ENCODE measurements around the gene ZRANB3. TPM values are rescaled to one million over a fixed set of nuclear protein-coding genes. Genes with fewer than 3 reads are reported as not detected.
"Not testable (repeated sequence)": the region's sequence is repeated elsewhere in the genome, so short reads cannot be mapped to it uniquely, and the experiment has no call there.

The ZRANB3 gene
- polyA plus RNA-seq, 5 donors, result 6.4 to 14.0 (median 10.3) TPM

DNA sequence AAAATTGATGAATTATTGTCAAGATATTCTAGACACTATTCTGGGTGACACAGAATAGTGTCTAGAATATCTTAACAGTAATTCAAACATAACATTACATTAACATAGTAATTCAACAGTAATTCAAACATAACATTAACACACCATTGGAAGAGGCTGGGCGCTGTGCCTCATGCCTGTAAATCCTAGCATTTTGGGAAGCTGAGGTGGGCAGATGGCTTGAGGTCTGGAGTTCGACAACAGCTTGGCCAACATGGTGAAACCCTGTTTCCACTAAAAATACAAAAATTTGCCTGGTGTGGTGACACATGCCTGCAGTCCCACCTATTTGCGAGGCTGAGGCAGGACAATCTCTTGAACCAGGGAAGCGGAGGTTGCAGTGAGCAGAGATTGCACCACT, 195.8 kb downstream of the ZRANB3 start:
- DNase-seq, result no peak

DNA sequence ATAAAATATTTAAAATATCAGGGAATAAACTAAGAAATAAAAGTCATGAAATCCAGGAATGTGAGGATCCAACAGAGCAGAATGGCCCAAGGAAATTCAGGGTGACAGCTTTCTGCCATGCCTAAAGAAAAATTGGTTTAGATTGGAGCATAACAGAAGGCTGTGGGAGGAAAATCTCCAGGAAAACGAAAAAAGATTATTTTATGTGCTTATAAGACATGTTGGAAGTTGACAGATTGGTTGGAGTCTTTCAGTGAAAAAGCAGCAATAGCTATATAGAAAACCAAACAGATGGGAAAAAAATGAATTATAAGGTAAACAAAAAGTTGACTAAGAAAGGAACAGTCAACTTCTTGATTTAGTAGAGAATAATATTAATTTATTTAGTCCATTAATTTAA, 203.9 kb downstream of the ZRANB3 start:
- no peak for DNase-seq

DNA sequence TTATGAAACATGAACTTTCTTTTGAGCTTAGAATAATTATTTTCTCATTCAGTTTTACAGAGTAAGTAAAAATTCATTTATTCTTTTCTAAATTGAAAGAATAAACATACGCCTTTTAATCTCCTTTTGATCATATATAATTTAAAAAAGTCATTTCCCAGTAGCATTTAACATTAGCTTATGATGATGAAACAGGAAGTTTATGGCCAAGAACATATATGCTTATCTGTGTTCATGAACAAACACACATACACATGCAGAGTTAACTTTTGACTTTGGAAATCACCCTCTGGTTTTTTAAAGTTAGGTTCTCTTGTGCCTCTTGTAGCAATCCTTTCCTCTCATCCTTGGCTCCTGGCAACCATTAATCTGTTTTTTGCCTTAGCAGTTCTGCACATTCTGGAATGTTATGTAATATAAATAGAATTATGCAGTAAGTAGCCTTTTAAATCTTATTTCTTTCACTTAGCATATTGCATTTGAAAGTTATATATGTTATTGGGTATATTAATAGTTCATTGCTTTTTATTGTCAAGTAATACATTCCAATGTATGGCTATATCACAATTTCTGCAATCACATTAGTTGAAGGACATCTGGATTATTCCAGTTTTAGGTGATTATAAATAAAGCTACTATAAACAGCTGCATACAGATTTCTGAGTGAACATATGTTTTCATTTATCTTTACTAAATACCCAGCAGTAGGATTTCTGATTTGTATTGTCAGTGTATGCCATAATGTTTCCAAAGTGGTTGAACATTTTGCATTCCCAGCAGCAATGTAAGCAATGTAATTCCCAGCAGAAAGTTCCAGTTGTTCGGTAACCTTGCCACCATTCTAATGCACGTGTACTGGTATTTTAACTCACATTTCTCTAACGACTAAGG, 210.3 kb downstream of the ZRANB3 start:
- peak; percentile 15 to 17 for DNase-seq

DNA sequence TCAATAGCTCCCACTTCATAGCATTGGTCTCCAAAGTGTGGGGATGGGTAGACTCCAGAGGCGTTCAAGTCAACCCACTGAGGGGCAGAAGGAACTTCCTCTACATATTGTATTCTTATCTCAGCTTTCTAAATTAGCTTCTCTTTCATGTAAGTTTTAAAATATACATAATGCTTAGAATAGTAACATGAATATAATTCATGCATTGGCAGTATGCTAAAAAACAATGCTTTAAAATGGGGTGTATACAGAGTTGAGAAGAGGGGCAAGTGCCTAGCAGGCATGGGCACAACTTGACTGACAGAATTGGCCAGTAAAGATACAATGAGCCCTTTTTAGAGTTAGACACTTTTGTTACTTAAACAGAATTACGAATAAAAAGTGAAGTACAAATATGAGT, 212.2 kb downstream of the ZRANB3 start:
- DNase-seq, result no peak

DNA sequence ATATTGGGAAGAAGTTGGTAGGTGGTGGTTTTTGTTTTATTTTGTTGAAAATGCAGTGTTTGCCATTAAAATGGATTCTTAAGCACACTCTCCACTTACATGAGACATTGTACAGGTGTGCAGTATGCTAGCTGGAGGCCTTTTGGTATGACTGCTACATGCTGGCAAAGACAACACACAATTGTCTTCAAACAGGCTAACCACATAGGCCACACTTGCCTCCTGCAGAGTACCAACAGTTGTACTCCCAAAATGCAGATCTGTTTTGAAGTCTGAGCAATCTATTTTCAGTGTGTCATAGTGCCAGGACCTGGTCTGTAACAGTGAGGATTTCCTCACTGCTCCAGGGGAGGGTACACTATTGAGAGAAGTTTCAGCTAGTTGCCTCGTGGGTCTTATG, 213.6 kb downstream of the ZRANB3 start:
- DNase-seq, result no peak

DNA sequence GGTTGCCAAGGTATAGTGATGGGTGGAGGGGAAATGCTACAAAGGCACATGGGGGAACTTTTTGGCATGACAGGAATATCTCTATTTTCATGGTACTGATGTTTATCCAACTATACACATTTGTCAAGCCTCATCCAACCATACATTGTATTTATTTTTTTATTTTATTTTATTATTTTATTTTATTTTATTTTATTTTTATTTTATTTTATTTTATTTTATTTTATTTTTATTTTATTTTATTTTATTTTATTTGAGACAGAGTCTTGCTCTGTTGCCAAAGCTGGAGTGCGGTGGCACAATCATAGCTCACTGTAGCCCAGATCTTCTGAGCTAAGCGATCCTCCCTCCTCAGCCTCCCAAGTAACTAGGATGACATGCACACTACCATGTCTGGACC, 219.1 kb downstream of the ZRANB3 start:
- DNase-seq, result no peak

DNA sequence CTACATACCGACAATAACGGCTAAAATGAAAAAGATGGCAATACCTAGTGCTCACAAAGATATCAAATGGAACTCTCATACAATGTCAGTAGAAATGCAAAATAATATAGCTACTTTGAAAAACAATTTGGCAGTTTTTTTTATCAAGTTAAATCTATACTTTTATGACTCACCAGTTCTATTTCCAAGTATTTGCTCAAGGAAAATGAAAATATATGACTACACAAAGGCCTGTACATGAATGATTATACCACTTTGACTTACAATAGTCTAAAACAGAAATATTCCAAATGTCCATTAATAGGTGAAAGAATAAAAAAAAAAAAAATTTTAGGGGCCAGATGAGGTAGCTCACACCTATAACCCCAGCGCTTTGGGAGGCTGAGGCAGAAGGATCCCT, 219.8 kb downstream of the ZRANB3 start:
- no peak for DNase-seq

DNA sequence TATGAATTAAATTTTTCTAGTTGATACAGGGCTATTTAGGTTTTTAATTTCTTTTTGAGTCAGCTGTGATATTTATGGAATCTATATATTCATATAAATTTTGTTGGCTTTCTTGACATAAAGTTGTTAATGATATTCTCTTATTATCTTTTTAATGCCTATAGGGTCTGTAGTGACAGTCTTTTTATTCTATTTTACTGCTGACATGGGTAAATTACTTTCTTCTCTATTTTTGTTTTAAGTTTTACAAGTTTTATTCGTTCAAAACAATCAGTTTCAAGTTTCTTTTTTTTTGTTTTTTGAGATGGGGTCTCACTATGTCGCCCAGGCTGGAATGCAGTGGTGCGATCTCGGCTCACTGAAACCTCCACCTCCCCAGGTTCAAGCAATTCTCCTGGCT, 226.3 kb downstream of the ZRANB3 start:
- DNase-seq, result no peak

DNA sequence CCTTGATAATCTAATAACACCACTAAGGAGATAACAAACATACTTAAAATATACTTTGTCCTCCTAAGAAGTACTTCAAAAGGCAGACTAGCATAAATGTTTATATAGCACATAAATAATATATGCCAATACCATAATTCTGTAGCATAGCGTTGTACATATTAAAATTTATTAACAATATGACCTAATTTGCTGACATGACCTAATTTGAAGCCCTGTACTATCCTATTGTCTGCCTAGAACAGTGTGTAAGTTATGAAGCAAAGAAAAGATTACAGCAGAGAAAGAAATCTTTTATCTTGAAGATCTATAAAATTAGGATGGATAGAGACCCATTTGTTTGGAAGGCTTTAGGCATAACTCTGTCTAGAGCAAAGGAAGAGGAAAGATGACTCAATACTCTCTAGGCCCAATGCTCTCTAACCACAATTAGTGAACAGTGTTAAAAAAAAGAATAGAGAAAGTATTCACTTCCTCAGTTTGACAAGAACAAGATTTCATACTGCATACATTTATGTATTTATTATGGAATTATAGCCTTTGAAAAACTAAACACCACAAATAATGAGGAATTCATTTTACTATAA, 231.3 kb downstream of the ZRANB3 start:
- DNase-seq, result no peak

DNA sequence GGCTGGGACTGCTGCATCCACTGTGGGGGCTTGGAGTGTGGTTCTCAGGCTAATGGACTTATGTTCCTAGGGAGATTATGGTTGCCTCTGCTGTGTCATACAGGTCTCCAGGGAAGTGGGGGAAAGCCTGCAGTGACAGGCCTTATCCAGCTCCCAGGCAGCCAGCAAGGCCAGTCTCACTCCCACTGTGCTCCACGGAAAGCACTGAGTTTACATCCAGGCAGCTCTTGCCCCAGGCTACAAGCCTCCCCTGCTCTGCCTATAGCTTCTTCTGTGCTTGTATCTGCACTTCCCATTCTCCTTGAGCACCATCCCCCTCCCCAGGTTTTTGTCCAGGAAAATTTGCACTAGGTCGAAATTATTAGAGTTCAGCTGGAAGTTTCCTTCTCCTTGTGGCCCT, 231.9 kb downstream of the ZRANB3 start:
- DNase-seq, result no peak

DNA sequence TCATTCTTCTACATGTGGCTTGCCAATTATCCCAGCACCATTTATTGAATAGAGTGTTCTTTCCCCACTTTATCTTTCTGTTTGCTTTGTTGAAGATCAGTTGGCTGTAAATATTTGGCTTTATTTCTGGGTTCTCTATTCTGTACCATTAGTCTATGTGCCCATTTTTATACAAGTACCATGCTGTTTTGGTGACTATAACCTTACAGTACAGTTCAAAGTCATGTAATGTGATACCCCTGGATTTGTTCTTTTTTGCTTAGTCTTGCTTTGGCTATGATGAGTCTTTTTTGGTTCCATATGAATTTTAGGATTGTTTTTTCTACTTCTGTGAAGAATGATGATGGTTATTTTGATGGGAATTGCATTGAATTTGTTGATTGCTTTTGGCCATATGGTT, 243.9 kb downstream of the ZRANB3 start:
- DNase-seq, result not testable (repeated sequence)

DNA sequence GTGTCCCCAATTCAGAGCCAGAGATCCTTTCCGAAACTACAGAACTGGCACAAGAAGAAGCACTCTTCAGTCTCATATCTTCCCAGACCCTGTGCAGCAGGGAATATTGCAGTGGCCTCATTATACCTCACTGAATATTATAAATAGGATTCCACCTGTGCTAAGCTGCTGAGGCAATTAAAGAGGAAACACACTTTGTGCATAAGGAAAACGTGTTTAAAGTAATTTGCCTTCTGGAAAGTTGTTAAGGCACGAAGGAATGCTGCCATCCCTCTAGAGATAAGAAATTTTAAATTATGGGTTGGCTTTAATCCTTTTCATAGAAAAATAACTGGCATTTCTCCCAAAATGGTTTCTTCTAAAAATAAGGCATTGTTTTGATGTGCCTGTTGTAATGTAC, 245.6 kb downstream of the ZRANB3 start:
- no peak for DNase-seq

DNA sequence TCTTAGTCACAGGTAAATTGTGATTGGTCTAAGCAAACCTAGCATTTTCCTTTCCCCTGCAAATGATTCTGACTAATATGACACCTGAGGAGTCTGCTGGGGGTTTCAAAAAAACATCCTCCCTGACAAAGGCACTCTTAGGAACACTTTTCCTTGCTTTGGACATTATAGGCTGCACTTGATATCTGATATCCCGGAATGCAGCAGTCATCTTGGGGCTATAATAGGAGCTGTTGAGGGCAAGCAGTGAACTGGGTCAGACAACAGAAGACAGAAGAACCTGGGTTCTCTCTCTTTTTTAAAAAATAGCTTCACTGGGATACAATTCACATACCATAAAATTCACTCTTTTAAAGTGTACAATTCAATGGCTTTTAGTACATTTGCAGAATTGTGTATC, 249.6 kb downstream of the ZRANB3 start:
- no peak for DNase-seq

DNA sequence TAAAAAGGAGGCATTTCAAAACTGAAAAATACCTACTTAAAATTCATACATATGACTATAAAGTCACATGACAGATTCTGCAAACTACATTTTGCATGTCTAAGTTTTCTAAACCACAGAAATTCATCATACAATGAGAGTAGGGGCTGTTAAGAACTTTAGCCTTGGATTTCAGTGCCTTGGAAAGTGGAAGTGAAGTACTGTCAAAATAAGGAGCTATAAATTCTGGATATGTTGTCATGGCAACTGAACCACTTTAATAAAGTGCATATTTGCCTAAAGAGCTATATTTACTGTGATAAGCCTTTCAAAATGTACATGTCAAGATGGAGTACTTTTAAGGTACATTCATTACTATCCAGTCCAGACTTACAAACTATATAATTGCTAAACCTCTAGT, 251.8 kb downstream of the ZRANB3 start:
- no peak for DNase-seq

DNA sequence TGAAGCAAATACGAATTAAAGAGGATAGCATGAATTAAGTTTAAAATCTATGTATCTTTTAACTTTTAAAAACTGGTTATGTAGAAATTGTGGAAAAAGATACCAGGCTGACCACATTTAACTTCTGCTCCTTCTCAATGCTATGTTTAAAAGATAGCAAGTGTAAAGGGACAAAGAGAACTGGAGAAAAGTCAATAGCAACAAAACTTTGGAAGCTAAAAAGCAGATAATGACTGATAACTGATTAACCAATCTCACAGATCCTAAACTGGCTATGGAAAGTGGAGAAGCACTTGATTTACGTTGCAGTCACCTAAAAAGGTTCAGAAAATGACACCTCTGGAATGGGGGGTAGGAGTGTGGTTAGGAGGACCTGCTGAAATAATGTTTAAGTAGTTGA, 254.5 kb downstream of the ZRANB3 start:
- DNase-seq, result no peak

DNA sequence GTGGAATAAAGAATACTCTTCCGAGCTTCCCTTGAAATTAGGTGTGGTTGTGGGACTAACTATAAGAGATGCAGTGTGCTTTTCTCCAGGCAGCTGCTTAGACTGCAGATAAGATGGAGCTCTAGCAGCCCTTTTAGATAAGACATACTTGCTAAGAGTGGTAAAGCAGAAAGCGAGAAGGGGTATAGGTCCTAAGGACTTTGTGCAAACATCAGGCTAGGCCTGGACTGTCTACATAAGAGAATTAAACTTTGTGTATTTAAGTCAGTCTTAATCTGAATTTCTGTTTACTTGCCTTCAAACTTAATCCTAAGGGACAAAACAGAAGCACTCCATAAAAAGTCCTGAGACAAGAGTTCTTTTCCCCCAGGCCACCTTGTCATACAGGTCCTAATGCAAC, 260.0 kb downstream of the ZRANB3 start:
- no peak for DNase-seq

DNA sequence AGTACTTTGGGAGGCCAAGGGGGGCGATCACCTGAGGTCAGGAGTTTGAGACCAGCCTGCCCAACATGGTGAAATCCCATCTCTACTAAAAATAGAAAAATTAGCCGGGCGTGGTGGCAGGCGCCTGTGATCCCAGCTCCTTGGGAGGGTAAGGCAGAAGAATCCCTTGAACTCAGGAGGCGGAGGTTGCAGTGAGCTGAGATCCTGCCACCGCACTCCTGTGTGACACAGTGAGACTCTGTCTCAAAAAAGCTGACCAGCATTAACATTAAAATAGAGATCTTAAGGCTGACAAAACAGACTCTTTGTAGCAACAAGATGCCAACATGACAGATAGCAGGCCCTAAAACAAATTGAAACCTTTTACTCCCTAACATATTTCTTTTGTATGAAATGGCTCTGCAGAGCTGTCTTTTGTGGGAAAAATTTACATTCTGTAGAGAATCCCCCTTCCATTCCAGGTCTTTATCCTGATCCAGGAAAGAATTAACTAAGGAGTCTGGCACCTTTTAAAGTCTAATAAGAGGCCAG, 265.0 kb downstream of the ZRANB3 start:
- no peak for DNase-seq

DNA sequence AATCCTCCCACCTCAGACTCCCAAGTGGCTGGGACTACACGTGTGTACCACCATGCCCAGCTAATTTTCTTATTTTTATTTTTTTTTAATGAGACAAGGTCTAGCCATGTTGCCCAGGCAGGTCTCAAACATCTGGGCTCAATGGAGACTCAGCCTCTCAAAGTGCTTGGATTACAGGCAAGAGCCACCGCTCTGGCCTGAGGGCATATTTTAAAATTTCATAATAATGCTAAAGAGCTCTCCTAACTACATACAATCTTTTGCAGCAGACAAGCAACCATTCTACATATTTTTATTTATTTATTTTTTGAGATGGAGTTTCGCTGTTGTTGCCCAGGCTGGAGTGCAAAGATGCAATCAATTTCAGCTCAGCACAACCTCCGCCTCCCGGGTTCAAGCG, 271.9 kb downstream of the ZRANB3 start:
- DNase-seq, result no peak

DNA sequence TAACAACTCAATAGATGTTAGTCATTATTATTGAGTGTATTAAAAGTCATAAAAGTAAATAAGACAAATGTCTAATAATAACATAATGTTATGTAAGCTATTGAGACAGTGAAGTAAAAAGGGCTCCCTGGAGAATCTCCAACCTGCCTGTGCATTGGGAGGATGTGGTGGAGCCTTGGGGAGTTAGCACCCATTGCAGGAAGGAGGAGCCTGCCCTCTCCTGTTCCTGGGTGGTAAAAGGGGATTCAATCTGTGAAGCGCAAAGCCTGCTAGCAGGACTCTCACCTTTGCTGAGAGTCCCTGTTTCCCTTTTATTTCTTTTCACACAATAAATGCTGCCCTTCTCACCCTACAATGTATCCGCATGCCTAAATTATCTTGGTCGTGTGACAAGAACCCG, 272.8 kb downstream of the ZRANB3 start:
- DNase-seq, result no peak

DNA sequence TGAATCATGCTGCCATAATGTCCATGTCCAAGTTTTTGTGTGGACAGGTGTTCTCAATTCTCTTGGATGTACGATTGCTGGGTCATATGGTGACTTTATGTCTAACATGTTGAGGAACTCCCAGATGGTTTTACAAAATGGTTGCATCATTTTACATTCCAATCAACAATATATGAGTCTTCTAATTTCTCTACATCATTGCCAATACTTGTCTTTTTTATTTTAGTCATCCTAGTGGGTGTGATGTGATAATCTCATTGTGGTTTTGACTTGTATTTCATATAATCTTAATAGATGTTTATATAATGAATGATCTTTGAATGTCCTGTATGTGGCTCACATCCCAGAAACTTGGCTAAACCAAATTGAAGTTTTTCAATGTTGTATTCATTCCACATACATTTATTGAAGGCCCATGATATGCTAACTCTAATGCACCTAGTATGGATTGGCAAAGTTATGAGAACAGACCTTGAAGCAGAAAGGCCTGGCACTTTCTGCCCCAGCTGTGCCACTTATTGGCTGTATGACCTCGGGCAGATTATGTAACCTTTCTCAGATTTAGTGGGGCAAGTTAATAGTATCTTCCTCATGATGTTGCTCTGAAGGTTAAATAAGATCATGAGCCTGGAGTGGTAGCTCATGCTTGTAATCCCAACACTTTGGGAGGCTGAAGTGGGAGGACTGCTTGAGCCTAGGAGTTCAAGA, 273.5 kb downstream of the ZRANB3 start:
- DNase-seq, result peak in 1 of 2 donors; percentile 34

DNA sequence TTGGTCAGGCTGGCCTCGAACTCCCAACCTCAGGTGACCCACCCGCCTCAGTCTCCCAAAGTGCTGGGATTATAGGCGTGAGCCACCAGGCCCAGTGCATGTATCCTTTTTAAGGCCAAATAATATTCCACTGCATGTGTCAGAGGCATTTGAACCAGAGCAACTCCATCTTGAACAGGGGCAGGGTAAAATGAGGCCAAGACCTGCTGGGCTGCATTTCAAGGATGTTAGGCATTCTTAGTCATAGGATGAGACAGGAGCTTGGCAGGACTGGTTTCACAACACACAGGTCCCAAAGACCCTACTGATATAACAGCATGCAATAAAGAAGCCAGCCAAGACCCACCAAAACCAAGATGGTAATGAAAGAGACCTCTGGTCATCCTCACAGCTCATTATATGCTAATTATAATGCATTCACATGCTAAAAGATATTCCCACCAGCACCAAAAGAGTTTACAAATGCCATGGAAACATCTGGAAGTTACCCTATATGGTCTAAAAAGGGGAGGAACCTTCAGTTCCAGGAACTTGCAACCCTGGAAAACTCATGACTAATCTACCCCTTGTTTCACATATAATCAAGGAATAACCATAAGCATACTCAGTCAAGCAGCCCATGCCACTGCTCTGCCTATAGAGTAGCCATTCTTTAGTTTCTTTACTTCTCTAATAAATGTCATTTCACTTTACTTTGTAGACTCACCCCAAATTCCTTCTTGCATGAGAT, 274.3 kb downstream of the ZRANB3 start:
- DNase-seq, result no peak

DNA sequence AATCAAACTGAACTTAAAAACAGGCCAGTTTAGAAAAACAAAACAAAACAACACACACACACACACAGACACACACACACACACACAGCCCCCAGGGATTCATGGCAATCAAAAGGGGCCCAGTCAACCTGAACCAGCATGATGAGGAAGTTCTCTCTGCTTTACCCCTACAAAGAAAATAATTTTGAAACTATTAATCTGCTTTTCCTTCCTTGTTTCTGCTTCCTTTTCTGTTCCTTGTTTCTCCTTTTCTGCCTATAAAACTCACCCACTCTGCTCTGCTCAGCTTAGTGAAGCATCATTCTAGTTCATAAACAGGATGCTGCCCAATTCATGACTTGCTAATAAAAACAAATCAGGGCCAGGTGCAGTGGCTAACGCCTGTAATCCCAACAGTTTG, 275.8 kb downstream of the ZRANB3 start:
- no peak for DNase-seq

Measured in right lung (tissue), 5 donors.